Uterus (tissue), 2 donors: ENCODE data around the gene DMRT3.

ENCODE experiments used
- CTCF ChIP-seq, 4 experiments: fragments of 200-600 bp in 2 of 4; fragments of 450-650 bp in 2 of 4; sonication (generic) in 2 of 4; IDR thresholded peaks; one replicate each; pipeline ENCODE4 v1.5.1; 2016 to 2019; ENCODE audit warnings: antibody characterized with exemption in 4 of 4, mild to moderate bottlenecking in 2 of 4, moderate library complexity in 1 of 4
- POLR2A ChIP-seq, 2 donors: fragments of 450-650 bp; IDR thresholded peaks; one replicate each; pipeline ENCODE4 v1.6.1; 2016; ENCODE audit warnings: antibody characterized with exemption in 2 of 2, mild to moderate bottlenecking in 1 of 2, moderate library complexity in 1 of 2

- TF ChIP-seq CTCF (IDR thresholded peaks at IDR 0.05) (no peak), POLR2A (IDR thresholded peaks at IDR 0.05) (no peak)
These were observed 41.0 kb upstream of the DMRT3 start for GRCh38 chr9:935348-935965.
